ENCODE results near the gene NOX5.

DNA sequence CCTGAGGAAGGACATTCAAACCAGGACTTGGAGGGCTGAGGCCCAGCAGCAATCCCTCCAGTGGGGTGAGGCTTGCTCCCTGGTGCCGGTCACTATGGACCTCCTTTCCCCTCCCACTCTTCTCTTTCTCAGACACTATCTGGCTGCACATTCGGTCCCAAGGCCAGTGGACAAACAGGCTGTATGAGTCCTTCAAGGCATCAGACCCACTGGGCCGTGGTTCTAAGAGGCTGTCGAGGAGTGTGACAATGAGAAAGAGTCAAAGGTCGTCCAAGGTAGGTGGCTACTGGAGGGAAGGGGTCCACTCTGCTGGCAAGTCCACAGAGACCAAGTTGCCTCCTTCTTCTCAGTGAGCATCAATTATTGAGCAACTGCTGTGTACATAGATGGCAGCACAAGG, 28.0 kb downstream of the NOX5 start:
- TF ChIP-seq POLR2AphosphoS5 (IDR thresholded peaks at IDR 0.05; ENCODE audit: low read depth, low read length) (no peak), RBFOX2 (IDR thresholded peaks at IDR 0.05; ENCODE audit: low read depth, low read length) (no peak), NFRKB (IDR thresholded peaks at IDR 0.05) (no peak), RBM39 (IDR thresholded peaks at IDR 0.05; ENCODE audit: low read depth, low read length, poor library complexity, severe bottlenecking) (no peak), EZH2 (conservative IDR thresholded peaks at IDR 0.05; ENCODE audit: low read depth, low read length) (no peak)
- TF ChIP-seq, protein P1, sequence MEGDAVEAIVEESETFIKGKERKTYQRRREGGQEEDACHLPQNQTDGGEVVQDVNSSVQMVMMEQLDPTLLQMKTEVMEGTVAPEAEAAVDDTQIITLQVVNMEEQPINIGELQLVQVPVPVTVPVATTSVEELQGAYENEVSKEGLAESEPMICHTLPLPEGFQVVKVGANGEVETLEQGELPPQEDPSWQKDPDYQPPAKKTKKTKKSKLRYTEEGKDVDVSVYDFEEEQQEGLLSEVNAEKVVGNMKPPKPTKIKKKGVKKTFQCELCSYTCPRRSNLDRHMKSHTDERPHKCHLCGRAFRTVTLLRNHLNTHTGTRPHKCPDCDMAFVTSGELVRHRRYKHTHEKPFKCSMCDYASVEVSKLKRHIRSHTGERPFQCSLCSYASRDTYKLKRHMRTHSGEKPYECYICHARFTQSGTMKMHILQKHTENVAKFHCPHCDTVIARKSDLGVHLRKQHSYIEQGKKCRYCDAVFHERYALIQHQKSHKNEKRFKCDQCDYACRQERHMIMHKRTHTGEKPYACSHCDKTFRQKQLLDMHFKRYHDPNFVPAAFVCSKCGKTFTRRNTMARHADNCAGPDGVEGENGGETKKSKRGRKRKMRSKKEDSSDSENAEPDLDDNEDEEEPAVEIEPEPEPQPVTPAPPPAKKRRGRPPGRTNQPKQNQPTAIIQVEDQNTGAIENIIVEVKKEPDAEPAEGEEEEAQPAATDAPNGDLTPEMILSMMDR (CRISPR knock-in tag; IDR thresholded peaks at IDR 0.05), result no peak
